K562 (cell line): ENCODE data around the gene TRAPPC1. TPM values are rescaled to one million over a fixed set of nuclear protein-coding genes. Genes with fewer than 3 reads are reported as not detected.
A peak's percentile ranks its signal among the peaks of the same experiment; 100 is the strongest.

Source experiments
- ARNT ChIP-seq, 2 experiments: fragments of 450-650 bp; IDR thresholded peaks; 2 replicates each; pipeline ENCODE4 v1.6.1; 2016; ENCODE audit warnings: mild to moderate bottlenecking in 1 of 2
- FOSL1 ChIP-seq: fragments of 200-800 bp; sonication (Bioruptor generic); conservative IDR thresholded peaks from 2 replicates; pipeline ENCODE4 v1.6.1; 2016; ENCODE audit warnings: missing genetic modification characterization, missing compliant biosample characterization
- GABPB2 ChIP-seq: fragments of 250-450 bp; sonication (Bioruptor Pico); conservative IDR thresholded peaks from 2 replicates; pipeline ENCODE4 v1.5.1; 2021; ENCODE audit warnings: mild to moderate bottlenecking
- LEF1 ChIP-seq: fragments of 450-650 bp; IDR thresholded peaks from 2 replicates; pipeline ENCODE4 v1.6.1; 2016; ENCODE audit warnings: mild to moderate bottlenecking
- MCM2 ChIP-seq: fragments of 450-650 bp; IDR thresholded peaks from 2 replicates; pipeline ENCODE4 v1.6.1; 2017; ENCODE audit warnings: low read depth, mild to moderate bottlenecking
- NCOA4 ChIP-seq: fragments of 450-650 bp; IDR thresholded peaks from 2 replicates; pipeline ENCODE4 v1.6.1; 2018; ENCODE audit warnings: mild to moderate bottlenecking; ENCODE audit not compliant: partially characterized antibody
- POLR2B ChIP-seq: fragments of 450-650 bp; IDR thresholded peaks from 2 replicates; pipeline ENCODE4 v1.6.1; 2018; ENCODE audit warnings: low read depth; ENCODE audit not compliant: partially characterized antibody
- polyA plus RNA-seq, 8 experiments: library from polyadenylated mRNA; depleted of rRNA in 4 of 8; stranded (reverse) in 5 of 8; unstranded in 3 of 8; fragments of >200 nt; fragmentation: Nextera tagmentation in 2 of 8; fragmentation: Illumina TruSeq in 1 of 8; extraction: Ambion mirVana in 2 of 8; extraction: Trizol in 1 of 8; gene quantifications; 2 replicates each; pipeline versions ENCODE4 v1.2.1 to v1.2.3, GENCODE V29; 2011 to 2014; ENCODE audit warnings: inconsistent platforms in 1 of 8, missing spikeins in 1 of 8
- total RNA-seq, 7 experiments: library from RNA; depleted of rRNA in 6 of 7; stranded (reverse); fragments of >200 nt in 6 of 7; fragmentation: Illumina TruSeq in 2 of 7; extraction: Trizol in 2 of 7; gene quantifications; 2 replicates each; pipeline versions ENCODE4 v1.2.1 to v1.2.3, GENCODE V29; 2011 to 2021; ENCODE audit warnings: low replicate concordance in 1 of 7
- TF ChIP-seq, protein P1 (sequence below): fragments of 450-650 bp; IDR thresholded peaks from 2 replicates; pipeline ENCODE4 v1.6.1; 2016; ENCODE audit warnings: mild to moderate bottlenecking, moderate library complexity

The TRAPPC1 gene
- total and polyA plus RNA-seq, 9 of the 15 experiments (the other 6 are each of a cell fraction or from before 2014, with no cell fraction given): 11.7 to 82.8 (median 36.2) TPM

- TF ChIP-seq, protein P1, sequence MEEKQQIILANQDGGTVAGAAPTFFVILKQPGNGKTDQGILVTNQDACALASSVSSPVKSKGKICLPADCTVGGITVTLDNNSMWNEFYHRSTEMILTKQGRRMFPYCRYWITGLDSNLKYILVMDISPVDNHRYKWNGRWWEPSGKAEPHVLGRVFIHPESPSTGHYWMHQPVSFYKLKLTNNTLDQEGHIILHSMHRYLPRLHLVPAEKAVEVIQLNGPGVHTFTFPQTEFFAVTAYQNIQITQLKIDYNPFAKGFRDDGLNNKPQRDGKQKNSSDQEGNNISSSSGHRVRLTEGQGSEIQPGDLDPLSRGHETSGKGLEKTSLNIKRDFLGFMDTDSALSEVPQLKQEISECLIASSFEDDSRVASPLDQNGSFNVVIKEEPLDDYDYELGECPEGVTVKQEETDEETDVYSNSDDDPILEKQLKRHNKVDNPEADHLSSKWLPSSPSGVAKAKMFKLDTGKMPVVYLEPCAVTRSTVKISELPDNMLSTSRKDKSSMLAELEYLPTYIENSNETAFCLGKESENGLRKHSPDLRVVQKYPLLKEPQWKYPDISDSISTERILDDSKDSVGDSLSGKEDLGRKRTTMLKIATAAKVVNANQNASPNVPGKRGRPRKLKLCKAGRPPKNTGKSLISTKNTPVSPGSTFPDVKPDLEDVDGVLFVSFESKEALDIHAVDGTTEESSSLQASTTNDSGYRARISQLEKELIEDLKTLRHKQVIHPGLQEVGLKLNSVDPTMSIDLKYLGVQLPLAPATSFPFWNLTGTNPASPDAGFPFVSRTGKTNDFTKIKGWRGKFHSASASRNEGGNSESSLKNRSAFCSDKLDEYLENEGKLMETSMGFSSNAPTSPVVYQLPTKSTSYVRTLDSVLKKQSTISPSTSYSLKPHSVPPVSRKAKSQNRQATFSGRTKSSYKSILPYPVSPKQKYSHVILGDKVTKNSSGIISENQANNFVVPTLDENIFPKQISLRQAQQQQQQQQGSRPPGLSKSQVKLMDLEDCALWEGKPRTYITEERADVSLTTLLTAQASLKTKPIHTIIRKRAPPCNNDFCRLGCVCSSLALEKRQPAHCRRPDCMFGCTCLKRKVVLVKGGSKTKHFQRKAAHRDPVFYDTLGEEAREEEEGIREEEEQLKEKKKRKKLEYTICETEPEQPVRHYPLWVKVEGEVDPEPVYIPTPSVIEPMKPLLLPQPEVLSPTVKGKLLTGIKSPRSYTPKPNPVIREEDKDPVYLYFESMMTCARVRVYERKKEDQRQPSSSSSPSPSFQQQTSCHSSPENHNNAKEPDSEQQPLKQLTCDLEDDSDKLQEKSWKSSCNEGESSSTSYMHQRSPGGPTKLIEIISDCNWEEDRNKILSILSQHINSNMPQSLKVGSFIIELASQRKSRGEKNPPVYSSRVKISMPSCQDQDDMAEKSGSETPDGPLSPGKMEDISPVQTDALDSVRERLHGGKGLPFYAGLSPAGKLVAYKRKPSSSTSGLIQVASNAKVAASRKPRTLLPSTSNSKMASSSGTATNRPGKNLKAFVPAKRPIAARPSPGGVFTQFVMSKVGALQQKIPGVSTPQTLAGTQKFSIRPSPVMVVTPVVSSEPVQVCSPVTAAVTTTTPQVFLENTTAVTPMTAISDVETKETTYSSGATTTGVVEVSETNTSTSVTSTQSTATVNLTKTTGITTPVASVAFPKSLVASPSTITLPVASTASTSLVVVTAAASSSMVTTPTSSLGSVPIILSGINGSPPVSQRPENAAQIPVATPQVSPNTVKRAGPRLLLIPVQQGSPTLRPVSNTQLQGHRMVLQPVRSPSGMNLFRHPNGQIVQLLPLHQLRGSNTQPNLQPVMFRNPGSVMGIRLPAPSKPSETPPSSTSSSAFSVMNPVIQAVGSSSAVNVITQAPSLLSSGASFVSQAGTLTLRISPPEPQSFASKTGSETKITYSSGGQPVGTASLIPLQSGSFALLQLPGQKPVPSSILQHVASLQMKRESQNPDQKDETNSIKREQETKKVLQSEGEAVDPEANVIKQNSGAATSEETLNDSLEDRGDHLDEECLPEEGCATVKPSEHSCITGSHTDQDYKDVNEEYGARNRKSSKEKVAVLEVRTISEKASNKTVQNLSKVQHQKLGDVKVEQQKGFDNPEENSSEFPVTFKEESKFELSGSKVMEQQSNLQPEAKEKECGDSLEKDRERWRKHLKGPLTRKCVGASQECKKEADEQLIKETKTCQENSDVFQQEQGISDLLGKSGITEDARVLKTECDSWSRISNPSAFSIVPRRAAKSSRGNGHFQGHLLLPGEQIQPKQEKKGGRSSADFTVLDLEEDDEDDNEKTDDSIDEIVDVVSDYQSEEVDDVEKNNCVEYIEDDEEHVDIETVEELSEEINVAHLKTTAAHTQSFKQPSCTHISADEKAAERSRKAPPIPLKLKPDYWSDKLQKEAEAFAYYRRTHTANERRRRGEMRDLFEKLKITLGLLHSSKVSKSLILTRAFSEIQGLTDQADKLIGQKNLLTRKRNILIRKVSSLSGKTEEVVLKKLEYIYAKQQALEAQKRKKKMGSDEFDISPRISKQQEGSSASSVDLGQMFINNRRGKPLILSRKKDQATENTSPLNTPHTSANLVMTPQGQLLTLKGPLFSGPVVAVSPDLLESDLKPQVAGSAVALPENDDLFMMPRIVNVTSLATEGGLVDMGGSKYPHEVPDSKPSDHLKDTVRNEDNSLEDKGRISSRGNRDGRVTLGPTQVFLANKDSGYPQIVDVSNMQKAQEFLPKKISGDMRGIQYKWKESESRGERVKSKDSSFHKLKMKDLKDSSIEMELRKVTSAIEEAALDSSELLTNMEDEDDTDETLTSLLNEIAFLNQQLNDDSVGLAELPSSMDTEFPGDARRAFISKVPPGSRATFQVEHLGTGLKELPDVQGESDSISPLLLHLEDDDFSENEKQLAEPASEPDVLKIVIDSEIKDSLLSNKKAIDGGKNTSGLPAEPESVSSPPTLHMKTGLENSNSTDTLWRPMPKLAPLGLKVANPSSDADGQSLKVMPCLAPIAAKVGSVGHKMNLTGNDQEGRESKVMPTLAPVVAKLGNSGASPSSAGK: peak; percentile 98
- TF ChIP-seq LEF1: no peak
- no peak for TF ChIP-seq NCOA4
- no peak for TF ChIP-seq MCM2
- peak; percentile 34; the same call in 1 of the 2 replicates for TF ChIP-seq FOSL1 (tag)
- TF ChIP-seq POLR2B: no peak
- no peak for TF ChIP-seq ARNT (IDR thresholded peaks at IDR 0.05)
- no peak for TF ChIP-seq GABPB2 (CRISPR knock-in tag)
These were observed 15.9 kb downstream of the TRAPPC1 start, which contains the start of gene RNF227 (continued) for GRCh38 chr17:7915611-7916384.
